ENCODE data around the gene FKBP14. TPM values are rescaled to one million over a fixed set of nuclear protein-coding genes. Genes with fewer than 3 reads are reported as not detected.

Gene FKBP14
- total and polyA plus RNA-seq, 2 of the 8 experiments (the other 6 are each of a cell fraction or from before 2014, with no cell fraction given), result 3.2 to 20.7 TPM

- no peak for TF ChIP-seq YY1 (IDR thresholded peaks at IDR 0.05; ENCODE audit: low read depth, low read length)
- TF ChIP-seq BRCA1 (IDR thresholded peaks at IDR 0.05; ENCODE audit: low read depth, low read length), result no peak
- no peak for TF ChIP-seq RAD21 (IDR thresholded peaks at IDR 0.05 in 1 of 2, conservative IDR thresholded peaks at IDR 0.05 in 1 of 2; ENCODE audit: low read depth in 2 of 2, low read length in 2 of 2)
- TF ChIP-seq POLR2AphosphoS5 (IDR thresholded peaks at IDR 0.05; ENCODE audit: low read depth, low read length), result no peak
- TF ChIP-seq SUZ12 (IDR thresholded peaks at IDR 0.05; ENCODE audit: low read length), result no peak
- TF ChIP-seq MAFK (IDR thresholded peaks at IDR 0.05; ENCODE audit: low read depth, low read length), result no peak
Observed at GRCh38 chr7:30034501-30034900, 8.0 kb upstream of the FKBP14 start (continued).

Measured in H1 (cell line).